GM12873 (cell line): Measurements from ENCODE around the gene ARHGAP20.

Experiments
- TF ChIP-seq, protein P1 (sequence below): IDR thresholded peaks from 2 replicates; pipeline ENCODE4 v1.5.1; 2012; ENCODE audit warnings: low read depth, mild to moderate bottlenecking, moderate library complexity, low read length, control low read depth; ENCODE audit not compliant: insufficient read depth; ENCODE audit errors: missing control alignments

Gene ARHGAP20

GRCh38 chr11:110730773-110731172 lies 18.5 kb upstream of the ARHGAP20 start:
- TF ChIP-seq, protein P1, sequence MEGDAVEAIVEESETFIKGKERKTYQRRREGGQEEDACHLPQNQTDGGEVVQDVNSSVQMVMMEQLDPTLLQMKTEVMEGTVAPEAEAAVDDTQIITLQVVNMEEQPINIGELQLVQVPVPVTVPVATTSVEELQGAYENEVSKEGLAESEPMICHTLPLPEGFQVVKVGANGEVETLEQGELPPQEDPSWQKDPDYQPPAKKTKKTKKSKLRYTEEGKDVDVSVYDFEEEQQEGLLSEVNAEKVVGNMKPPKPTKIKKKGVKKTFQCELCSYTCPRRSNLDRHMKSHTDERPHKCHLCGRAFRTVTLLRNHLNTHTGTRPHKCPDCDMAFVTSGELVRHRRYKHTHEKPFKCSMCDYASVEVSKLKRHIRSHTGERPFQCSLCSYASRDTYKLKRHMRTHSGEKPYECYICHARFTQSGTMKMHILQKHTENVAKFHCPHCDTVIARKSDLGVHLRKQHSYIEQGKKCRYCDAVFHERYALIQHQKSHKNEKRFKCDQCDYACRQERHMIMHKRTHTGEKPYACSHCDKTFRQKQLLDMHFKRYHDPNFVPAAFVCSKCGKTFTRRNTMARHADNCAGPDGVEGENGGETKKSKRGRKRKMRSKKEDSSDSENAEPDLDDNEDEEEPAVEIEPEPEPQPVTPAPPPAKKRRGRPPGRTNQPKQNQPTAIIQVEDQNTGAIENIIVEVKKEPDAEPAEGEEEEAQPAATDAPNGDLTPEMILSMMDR = no peak

DNA sequence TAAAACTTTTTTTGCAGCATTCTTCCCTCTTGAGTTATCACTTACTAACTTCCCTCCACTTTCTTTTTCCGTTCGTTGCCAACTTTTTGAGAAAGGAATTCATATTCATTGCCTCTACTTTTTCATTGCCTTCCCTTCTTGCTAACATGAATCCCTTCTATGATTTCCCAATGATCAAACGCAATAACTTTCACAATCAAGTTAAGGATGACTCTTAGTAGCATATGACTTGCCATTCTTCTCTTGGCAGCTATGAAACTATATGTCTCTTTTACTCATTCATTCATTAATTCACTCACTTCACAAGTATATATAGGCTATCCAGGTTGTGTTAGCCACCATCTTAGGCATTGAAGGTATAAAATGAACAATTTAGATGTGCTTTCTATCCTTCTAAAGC lies 16.6 kb upstream of the ARHGAP20 start:
- TF ChIP-seq, protein P1 = no peak

DNA sequence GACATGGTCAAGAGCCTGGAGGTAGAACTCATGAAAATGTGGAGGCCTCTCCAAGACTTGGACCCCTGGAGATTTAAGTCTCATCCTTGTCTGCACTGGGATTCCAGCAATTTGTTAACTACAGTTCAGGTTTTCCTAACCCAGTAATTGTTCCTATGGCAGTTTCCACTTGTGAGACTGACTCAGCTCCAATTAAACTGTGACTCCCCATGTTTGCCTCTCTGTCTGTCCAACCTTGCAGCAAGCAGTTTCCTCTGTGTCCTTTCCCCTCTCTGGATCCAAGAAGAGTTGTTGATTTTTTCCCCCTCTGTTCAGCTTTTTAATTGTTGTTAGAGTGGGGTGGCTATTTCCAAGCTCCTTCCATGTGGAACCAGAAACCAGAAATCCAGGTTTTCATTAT lies 16.2 kb upstream of the ARHGAP20 start:
- TF ChIP-seq, protein P1 = no peak

- TF ChIP-seq, protein P1 = no peak
Observed at GRCh38 chr11:110724358-110724757, 12.1 kb upstream of the ARHGAP20 start.

DNA sequence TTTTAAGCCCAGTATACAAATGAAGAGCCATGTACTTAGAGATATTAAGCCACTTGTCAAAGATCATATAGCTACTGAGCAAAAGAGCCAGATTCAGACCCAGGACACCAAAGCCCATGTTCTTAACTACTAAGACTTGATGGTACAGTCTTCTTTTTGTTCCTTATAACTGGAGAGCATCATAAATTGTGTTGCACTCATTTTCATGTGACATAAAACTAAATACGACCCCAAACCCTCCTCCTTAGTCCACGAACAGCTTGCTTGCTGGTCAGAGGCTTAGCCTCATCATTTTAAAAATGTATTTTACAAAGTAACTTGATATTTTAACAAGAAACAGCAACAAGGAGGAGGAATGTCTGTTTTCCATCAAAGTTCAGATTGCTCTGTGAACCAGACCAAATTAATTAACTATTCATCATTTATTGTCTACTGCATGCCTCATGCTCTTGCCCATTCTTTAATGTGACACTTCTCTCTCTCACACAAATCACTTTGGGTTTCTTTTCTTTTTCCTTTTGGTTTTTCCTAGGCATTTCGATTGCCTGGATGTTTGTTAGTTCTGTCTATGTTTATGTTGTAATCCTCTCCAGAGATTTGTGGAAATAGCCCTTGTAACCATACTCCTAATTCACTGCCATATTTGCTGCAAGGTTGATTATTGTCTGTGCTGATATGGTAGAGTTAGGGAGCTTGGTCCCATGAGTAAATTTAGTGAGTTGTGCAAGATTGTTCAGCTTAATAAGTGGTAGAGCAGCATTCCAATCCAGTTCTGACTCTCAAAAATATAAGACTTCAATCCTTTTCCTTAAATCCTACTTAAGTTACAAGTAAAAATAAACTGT lies 8.4 kb upstream of the ARHGAP20 start:
- TF ChIP-seq, protein P1 = no peak

GRCh38 chr11:110716361-110716760 lies 4.1 kb upstream of the ARHGAP20 start:
- TF ChIP-seq, protein P1 = no peak

- TF ChIP-seq, protein P1 = no peak
Observed at GRCh38 chr11:110715541-110715940, 3.3 kb upstream of the ARHGAP20 start.
